Sigmoid colon (tissue), 3 donors: ENCODE data around the gene PODNL1.

Source experiments
- POLR2A ChIP-seq, 2 donors: fragments of 450-650 bp; IDR thresholded peaks; one replicate each; pipeline ENCODE4 v1.6.1; 2016; ENCODE audit warnings: antibody characterized with exemption in 2 of 2, mild to moderate bottlenecking in 2 of 2, moderate library complexity in 2 of 2
- TF ChIP-seq, protein P1 (sequence below), 4 experiments: fragments of 450-650 bp in 3 of 4; fragments of 200-600 bp in 1 of 4; IDR thresholded peaks; one replicate each; pipeline ENCODE4 v1.5.1; 2016 to 2019; ENCODE audit warnings: antibody characterized with exemption in 4 of 4, mild to moderate bottlenecking in 3 of 4, moderate library complexity in 2 of 4

DNA sequence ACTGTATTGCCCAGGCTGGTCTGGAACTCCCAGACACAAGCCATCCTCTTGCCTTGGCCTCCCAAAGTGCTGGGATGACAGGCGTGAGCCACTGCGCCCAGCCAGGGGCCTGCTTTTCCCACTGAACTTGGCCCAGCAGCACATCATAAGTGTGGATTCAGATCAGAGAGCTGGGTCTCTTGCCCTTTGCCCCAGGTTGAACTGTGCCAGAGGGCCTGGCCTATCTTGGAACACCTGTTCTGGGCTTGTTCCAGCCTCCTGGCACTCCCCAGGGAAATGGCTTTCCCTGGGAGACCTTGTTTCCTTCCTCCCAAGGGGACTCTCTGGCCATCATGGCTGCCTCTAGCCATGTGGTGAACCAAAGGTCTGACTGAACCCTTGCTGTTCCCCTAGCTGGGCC is 28.8 kb downstream of the PODNL1 start:
- TF ChIP-seq, protein P1, sequence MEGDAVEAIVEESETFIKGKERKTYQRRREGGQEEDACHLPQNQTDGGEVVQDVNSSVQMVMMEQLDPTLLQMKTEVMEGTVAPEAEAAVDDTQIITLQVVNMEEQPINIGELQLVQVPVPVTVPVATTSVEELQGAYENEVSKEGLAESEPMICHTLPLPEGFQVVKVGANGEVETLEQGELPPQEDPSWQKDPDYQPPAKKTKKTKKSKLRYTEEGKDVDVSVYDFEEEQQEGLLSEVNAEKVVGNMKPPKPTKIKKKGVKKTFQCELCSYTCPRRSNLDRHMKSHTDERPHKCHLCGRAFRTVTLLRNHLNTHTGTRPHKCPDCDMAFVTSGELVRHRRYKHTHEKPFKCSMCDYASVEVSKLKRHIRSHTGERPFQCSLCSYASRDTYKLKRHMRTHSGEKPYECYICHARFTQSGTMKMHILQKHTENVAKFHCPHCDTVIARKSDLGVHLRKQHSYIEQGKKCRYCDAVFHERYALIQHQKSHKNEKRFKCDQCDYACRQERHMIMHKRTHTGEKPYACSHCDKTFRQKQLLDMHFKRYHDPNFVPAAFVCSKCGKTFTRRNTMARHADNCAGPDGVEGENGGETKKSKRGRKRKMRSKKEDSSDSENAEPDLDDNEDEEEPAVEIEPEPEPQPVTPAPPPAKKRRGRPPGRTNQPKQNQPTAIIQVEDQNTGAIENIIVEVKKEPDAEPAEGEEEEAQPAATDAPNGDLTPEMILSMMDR (IDR thresholded peaks at IDR 0.05), result no peak
- no peak for TF ChIP-seq POLR2A (IDR thresholded peaks at IDR 0.05)
